Fibroblast of villous mesenchyme (primary cell): ENCODE results near the gene SLC39A11. TPM values are rescaled to one million over a fixed set of nuclear protein-coding genes. Genes with fewer than 3 reads are reported as not detected.
"Not testable (repeated sequence)": the region's sequence is repeated elsewhere in the genome, so short reads cannot be mapped to it uniquely, and the experiment has no call there.

Experiments used
- DNase-seq: peaks from one replicate; pipeline ENCODE4 v3.0.0-alpha.2; 2010; ENCODE audit warnings: low read depth
- H3K4me3 ChIP-seq: 2 replicates; pipeline ENCODE4 v1.5.1; 2011; ENCODE audit warnings: low read depth, mild to moderate bottlenecking, low read length
- total RNA-seq: library from RNA; depleted of rRNA; stranded (reverse); fragments of >200 nt; gene quantifications from 2 replicates; pipeline ENCODE4 v1.2.3, GENCODE V29; 2012
- TF ChIP-seq, protein P1 (sequence below): IDR thresholded peaks from 2 replicates; pipeline ENCODE4 v1.5.1; 2012; ENCODE audit warnings: low read depth, mild to moderate bottlenecking, low read length; ENCODE audit not compliant: insufficient read depth

SLC39A11 gene
- total RNA-seq, 1 donor = 16.0 TPM

- H3K4me3 ChIP-seq = no peak overlapping the region
- TF ChIP-seq, protein P1, sequence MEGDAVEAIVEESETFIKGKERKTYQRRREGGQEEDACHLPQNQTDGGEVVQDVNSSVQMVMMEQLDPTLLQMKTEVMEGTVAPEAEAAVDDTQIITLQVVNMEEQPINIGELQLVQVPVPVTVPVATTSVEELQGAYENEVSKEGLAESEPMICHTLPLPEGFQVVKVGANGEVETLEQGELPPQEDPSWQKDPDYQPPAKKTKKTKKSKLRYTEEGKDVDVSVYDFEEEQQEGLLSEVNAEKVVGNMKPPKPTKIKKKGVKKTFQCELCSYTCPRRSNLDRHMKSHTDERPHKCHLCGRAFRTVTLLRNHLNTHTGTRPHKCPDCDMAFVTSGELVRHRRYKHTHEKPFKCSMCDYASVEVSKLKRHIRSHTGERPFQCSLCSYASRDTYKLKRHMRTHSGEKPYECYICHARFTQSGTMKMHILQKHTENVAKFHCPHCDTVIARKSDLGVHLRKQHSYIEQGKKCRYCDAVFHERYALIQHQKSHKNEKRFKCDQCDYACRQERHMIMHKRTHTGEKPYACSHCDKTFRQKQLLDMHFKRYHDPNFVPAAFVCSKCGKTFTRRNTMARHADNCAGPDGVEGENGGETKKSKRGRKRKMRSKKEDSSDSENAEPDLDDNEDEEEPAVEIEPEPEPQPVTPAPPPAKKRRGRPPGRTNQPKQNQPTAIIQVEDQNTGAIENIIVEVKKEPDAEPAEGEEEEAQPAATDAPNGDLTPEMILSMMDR = no peak
- DNase-seq = no peak
Measured at GRCh38 chr17:72786209-72786608, 306.3 kb downstream of the SLC39A11 start.

GRCh38 chr17:72782985-72783701 lies 309.3 kb downstream of the SLC39A11 start:
- H3K4me3 ChIP-seq = no peak overlapping the region
- TF ChIP-seq, protein P1 = no peak

DNA sequence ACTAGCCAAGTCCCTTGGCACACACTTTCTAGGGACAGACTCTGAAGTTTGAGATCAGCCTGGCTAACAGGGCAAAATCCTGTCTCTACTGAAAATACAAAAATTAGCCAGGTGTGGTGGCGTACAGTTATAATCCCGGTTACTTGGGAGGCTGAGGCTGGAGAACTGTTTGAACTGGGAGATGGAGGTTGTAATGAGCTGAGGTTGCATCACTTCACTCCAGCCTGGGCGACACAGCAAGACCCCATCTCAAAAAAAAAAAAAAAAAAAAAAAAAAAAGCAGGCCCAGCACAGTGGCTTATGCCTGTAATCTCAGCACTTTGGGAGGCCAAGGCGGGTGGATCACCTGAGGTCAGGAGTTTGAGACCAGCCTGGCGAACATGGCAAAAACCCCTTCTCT lies 310.1 kb downstream of the SLC39A11 start:
- not testable (repeated sequence) for DNase-seq

More at GRCh38 chr17:72782985-72783701, 309.3 kb downstream of the SLC39A11 start:
- DNase-seq = no peak

DNA sequence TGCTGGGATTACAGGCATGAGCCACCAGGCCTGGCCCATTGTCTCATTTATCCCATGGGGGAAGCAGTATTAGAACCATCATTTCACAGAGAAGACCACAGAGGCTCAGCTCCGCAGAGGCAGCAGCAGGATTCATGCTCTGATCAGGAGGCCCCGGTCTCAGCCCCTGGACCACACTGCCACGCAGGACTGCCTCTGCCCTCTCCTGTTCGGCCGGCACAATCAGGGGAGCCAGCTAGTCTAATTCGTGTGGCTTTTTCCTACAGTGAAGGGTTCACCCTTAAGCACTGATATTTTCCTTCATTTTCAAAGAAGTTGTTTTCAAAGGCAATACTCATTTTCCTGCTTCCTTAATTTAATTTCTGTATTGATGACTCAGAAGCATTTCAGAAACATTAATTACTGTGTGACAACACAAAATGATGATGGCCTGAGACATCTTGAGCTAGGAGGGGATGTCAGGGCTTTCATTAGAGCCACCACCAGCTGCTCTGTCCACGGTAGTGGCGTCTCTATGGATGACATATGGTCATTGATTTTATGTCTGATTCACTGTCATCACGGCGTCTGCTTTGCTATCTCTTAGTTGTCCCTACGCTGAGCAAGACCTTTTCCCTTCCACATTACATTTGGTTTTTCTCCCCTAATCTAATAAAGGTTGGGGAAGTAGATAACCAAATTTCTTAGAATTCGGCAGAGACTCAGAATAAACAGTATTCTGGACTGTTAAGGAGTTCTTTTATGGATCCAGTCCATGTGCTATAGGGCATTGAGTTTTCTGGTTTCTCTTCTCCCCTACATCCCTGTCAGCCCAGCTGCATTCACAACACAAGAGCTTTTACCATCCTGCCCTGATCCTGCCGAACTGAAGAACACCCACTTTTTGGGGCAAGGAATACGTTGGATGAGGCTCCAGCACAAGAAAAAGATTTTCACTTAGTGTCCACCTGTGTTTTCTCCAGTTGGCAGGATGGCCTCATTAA lies 314.0 kb downstream of the SLC39A11 start:
- no peak for DNase-seq

More for the DNA sequence above, 310.1 kb downstream of the SLC39A11 start:
- not testable (repeated sequence) for H3K4me3 ChIP-seq

GRCh38 chr17:72775919-72776318 lies 316.6 kb downstream of the SLC39A11 start:
- H3K4me3 ChIP-seq = no peak overlapping the region
- DNase-seq = no peak
- TF ChIP-seq, protein P1 = no peak

More for the DNA sequence above, 314.0 kb downstream of the SLC39A11 start:
- H3K4me3 ChIP-seq = no peak overlapping the region
- TF ChIP-seq, protein P1 = no peak

GRCh38 chr17:72775237-72775636 lies 317.3 kb downstream of the SLC39A11 start:
- no peak for DNase-seq
- TF ChIP-seq, protein P1 = no peak
- H3K4me3 ChIP-seq = no peak overlapping the region

DNA sequence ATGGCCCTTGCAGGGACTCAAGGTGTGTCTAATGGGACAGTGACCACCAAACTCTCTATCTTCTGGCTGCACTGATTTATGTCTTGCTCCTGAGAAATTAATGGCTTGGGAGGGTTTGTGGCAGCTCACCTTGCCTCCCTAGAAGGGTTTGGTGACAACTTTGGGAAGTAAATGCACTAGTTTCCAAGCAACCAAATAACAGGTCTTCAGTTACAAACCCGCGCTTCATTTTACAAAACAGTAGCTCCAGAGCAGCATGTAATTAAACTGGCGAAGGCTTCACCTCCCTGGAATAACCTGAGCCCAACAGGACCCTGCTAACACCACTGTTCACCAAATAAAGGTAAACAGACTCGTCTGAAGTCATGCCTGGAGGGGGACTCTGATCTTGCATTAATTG lies 318.3 kb downstream of the SLC39A11 start:
- TF ChIP-seq, protein P1 = no peak
- no peak overlapping the region for H3K4me3 ChIP-seq
- no peak for DNase-seq

- DNase-seq = not testable (repeated sequence)
Measured at GRCh38 chr17:72773225-72773624, 319.3 kb downstream of the SLC39A11 start.

More at GRCh38 chr17:72773225-72773624, 319.3 kb downstream of the SLC39A11 start:
- H3K4me3 ChIP-seq = not testable (repeated sequence)
